BLaER1 treated with 17β-estradiol and CSF1 and Interleukin-3, amounts not matched to agents 10 nM and 100 nM (cell line): ENCODE results near the gene ADAMTSL1.

ENCODE experiments used
- H3K27ac ChIP-seq, 11 experiments: shearing (Covaris generic); formaldehyde crosslinking; 2 replicates each; pipeline ENCODE4 v1.8.1; 2022
- H3K27me3 ChIP-seq, 11 experiments: shearing (Covaris generic); formaldehyde crosslinking; 2 replicates each; pipeline ENCODE4 v1.8.1; 2022
- H3K36me3 ChIP-seq, 11 experiments: shearing (Covaris generic); formaldehyde crosslinking; 2 replicates each; pipeline ENCODE4 v1.8.1; 2022
- H3K4me1 ChIP-seq, 10 experiments: shearing (Covaris generic); formaldehyde crosslinking; 2 replicates each; pipeline ENCODE4 v1.8.1; 2022
- H3K4me2 ChIP-seq, 11 experiments: shearing (Covaris generic); formaldehyde crosslinking; 2 replicates each; pipeline ENCODE4 v1.8.1; 2022
- H3K4me3 ChIP-seq, 10 experiments: shearing (Covaris generic); formaldehyde crosslinking; 2 replicates each; pipeline ENCODE4 v1.8.1; 2022
- H3K9ac ChIP-seq, 11 experiments: shearing (Covaris generic); formaldehyde crosslinking; 2 replicates each; pipeline ENCODE4 v1.8.1; 2022
- H3K9me3 ChIP-seq, 11 experiments: shearing (Covaris generic); formaldehyde crosslinking; replicated peaks in 1 of 11; 2 replicates each; pipeline ENCODE4 v1.8.1; 2022
- H4K20me1 ChIP-seq, 11 experiments: shearing (Covaris generic); formaldehyde crosslinking; 2 replicates each; pipeline ENCODE4 v1.8.1; 2022
- Cebpa-rat ChIP-seq, 11 experiments: shearing (Covaris generic); IDR thresholded peaks; 2 replicates each; pipeline ENCODE4 v1.8.1; 2022

Gene ADAMTSL1

DNA sequence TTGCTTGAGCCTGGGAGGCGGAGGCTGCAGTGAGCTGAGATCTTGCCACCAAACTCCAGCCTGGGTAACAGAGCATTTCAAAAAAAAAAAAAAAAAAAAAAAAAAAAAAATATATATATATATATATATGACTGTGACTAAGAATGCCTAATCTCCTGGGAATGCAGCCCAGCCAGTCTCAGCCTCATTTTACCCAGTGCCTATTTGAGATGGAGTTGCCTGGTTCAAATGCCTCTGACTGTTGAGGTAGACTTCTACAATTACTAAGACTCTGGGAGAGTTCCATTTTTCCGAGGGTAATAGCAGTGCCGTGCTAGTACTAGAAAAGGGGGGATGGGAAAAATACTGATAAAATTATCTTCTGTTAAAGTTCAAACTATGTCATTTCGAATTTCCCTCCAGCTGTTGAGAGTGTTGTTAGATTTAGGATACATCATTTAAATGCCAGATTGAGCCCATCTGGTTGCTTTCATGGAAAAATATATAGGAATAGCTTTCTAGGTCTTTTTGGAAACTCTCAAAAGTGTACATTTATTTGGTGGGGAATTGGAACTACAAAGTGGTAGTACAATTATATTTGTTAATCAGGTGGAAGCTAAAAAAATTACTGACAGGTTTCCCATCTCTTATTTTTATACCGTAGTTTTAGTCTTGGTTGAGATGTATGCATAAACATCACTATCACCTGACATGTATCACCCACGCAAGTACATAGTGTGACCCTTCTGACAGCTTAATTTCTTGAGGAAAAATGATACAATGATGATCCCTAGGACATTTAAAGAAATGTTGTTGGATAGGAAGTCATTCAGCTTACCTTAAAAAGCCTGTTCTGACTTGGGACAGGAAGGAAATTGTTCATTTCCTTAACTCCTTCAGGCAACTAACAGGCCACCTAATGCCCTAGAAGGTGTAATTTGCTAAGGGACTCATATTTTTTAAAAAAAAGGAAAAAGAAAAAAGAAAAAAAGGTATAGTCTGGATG, 214.9 kb downstream of the ADAMTSL1 start:
- Histone ChIP-seq H3K4me1 (no peaks in the 10 kb centered on the region), H3K4me2 (no peak overlapping the region), H3K36me3 (no peaks in the 10 kb centered on the region), H4K20me1 (no peaks in the 10 kb centered on the region), H3K27me3 (no peaks in the 10 kb centered on the region), H3K9me3 (peaks cover 3 to 11% (median 4%) of the 10 kb centered on the region in 11 experiments), H3K27ac (no peak overlapping the region), H3K9ac (no peak overlapping the region), H3K4me3 (no peak overlapping the region)
- TF ChIP-seq Cebpa-rat (IDR thresholded peaks at IDR 0.05), result no peak

DNA sequence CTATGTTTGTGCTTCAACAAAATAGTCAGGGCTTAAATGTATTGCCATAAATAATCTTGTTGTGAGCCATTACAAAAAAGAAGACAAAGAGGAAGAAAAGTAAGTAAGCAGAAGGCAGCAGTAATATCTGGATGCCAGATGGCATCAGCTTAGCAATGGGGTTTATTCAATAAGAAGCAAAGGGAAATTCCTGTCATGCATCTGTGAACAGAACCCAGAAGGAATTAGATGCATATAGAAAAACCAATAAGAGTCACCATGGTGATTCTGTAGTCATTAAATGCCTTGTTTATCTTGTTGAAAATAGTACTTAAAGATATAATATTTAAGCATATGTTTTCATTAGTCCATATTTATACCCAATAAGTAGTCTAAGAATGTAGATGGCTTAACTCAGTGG, 216.0 kb downstream of the ADAMTSL1 start:
- no peak for TF ChIP-seq Cebpa-rat (IDR thresholded peaks at IDR 0.05)
- Histone ChIP-seq H3K4me2 (no peak overlapping the region), H3K27ac (no peak overlapping the region), H3K36me3 (0 out of 22 replicates have a peak, but pooled peaks cover 0 to 4% (median 0%) of the 10 kb centered on the region in 11 experiments), H4K20me1 (no peaks in the 10 kb centered on the region), H3K4me1 (no peaks in the 10 kb centered on the region), H3K9ac (no peak overlapping the region), H3K27me3 (no peaks in the 10 kb centered on the region), H3K9me3 (peaks cover 12 to 22% (median 15%) of the 10 kb centered on the region in 11 experiments), H3K4me3 (no peak overlapping the region)

DNA sequence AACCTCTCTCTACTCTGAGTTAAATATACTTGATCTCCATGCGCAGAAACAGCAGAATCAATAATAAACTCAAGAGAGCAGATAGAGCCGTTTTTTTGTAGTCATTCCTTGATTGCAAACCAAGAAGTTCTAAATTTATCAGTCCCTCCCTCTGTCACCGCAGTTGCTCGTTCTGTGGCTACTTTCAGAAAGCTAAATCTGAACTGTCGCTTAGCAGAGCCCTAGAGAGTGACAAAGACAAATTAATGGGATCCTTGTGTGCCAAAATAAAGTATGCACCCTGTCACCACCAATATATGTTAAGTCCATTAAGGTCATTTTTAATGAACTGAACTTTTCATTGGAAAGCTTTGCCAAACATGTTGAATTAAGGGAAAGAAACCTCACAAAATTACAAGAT, 218.3 kb downstream of the ADAMTSL1 start:
- no peak for TF ChIP-seq Cebpa-rat (IDR thresholded peaks at IDR 0.05)
- H3K4me2 ChIP-seq, result no peak overlapping the region
- H4K20me1 ChIP-seq, result no peaks in the 10 kb centered on the region
- 0 out of 22 replicates have a peak, but pooled peaks cover 0 to 4% (median 0%) of the 10 kb centered on the region in 11 experiments for H3K36me3 ChIP-seq
- no peaks in the 10 kb centered on the region for H3K4me1 ChIP-seq
- no peaks in the 10 kb centered on the region for H3K27me3 ChIP-seq
- H3K9me3 ChIP-seq, result peaks cover 23 to 38% (median 30%) of the 10 kb centered on the region in 11 experiments
- H3K27ac ChIP-seq, result no peak overlapping the region
- no peak overlapping the region for H3K4me3 ChIP-seq
- H3K9ac ChIP-seq, result no peak overlapping the region

DNA sequence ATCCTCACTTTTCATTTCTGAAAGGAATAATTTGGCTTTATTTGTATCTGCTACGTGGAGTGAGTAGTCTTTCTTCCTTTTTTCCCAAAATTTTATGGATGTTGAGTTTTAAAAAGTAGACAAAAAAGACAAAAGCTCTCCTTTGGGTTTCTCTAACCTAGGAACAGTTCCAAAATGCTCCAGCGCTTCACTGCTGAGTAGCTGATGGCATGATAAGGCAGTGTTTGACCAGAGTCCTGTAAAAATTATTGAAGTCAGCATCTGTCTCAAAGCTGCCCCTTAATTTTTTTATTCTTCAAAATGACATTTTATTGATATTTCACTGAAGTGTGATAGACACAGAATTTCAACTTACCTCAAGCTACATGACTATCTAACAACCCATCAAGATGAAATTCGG, 219.0 kb downstream of the ADAMTSL1 start:
- Histone ChIP-seq H3K36me3 (0 out of 22 replicates have a peak, but pooled peaks cover 0 to 4% (median 0%) of the 10 kb centered on the region in 11 experiments), H3K4me1 (no peaks in the 10 kb centered on the region), H4K20me1 (no peaks in the 10 kb centered on the region), H3K9me3 (peaks cover 23 to 38% (median 30%) of the 10 kb centered on the region in 11 experiments), H3K4me2 (no peak overlapping the region), H3K4me3 (no peak overlapping the region), H3K9ac (no peak overlapping the region), H3K27ac (no peak overlapping the region), H3K27me3 (no peaks in the 10 kb centered on the region)
- TF ChIP-seq Cebpa-rat (IDR thresholded peaks at IDR 0.05), result no peak

DNA sequence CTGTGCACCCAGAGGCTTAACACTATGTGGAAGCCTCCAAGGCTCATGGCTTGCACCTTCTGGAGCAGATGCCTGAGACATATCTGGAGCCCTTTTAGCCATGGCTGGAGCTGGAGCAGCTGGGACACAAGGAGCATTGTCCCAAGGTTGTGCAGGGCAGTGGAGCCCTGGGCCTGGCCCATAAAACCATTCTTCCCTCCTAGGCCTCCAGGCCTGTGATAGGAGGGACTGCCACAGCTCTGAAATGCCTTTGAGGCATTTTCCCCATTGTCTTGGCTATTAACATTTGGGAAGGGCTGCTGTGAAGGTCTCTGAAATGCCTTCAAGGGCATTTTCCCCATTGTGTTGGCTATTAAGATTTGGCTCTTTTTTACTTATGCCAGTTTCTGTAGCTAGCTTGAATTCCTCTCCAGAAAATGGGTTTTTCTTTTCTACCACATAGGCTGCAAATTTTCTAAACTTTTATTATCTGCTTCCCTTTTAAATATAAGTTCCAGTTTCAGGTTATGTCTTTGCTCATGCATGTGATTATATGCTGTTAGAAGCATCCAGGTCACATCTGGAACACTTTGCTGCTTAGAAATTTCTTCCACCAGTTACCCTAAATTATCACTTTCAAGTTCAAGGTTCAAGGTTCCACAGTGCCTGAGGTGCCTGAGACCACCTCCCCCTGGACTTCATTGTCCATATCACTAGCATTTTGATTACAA, 221.2 kb downstream of the ADAMTSL1 start:
- no peak overlapping the region for H3K9ac ChIP-seq
- no peak overlapping the region for H3K27ac ChIP-seq
- H3K4me2 ChIP-seq, result no peak overlapping the region
- H3K4me3 ChIP-seq, result no peak overlapping the region
- H3K4me1 ChIP-seq, result no peaks in the 10 kb centered on the region
- TF ChIP-seq Cebpa-rat (IDR thresholded peaks at IDR 0.05), result no peak
- H3K36me3 ChIP-seq, result 0 out of 22 replicates have a peak, but pooled peaks cover 0 to 4% (median 0%) of the 10 kb centered on the region in 11 experiments
- H3K27me3 ChIP-seq, result no peaks in the 10 kb centered on the region
- peaks cover 23 to 38% (median 30%) of the 10 kb centered on the region in 11 experiments for H3K9me3 ChIP-seq
- no peaks in the 10 kb centered on the region for H4K20me1 ChIP-seq

DNA sequence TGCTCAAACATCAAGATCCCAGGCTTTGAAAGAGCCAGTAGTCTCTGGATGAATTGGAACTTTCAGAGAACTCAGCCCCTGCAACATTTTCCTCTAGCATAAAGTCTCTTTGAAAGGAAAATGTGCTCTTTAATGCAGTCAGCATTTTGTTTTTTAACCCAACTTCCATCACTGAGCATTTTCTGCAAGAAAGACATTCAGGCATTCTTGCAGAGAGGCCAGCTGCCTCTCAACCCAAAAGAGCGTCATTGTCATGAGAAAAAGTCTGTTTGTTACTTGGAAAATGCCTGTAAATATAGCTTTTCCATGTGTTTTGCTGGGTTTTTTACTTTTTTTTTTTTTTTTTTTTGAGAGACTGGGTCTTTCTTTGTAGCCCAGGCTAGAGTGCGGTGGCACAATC, 225.0 kb downstream of the ADAMTSL1 start:
- H3K9me3 ChIP-seq, result peaks cover 20 to 30% (median 27%) of the 10 kb centered on the region in 11 experiments
- no peak overlapping the region for H3K4me3 ChIP-seq
- TF ChIP-seq Cebpa-rat (IDR thresholded peaks at IDR 0.05), result no peak
- H3K4me1 ChIP-seq, result no peaks in the 10 kb centered on the region
- no peak overlapping the region for H3K4me2 ChIP-seq
- H3K27ac ChIP-seq, result no peak overlapping the region
- no peaks in the 10 kb centered on the region for H4K20me1 ChIP-seq
- H3K9ac ChIP-seq, result no peak overlapping the region
- no peaks in the 10 kb centered on the region for H3K27me3 ChIP-seq
- H3K36me3 ChIP-seq, result 0 out of 22 replicates have a peak, but pooled peaks cover 0 to 4% (median 0%) of the 10 kb centered on the region in 11 experiments

DNA sequence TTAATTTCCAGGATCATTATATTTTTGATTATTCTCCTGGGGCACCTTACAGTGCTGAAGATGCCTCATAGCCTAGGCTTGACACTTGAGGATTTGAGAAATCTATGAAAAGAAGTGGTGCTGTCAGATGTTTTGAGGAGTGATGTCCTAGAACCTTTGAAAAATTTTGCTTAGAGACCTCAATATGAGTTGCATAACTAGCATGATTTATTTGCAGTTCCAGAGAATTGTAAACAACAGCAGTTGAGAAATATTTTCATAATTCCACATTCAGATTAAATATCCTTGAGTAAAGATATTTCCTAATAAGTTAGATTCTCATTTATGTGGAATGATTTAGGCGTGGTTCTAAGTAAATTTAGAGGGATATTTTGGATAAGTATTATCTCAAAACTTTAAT, 225.8 kb downstream of the ADAMTSL1 start:
- Histone ChIP-seq H3K4me2 (no peak overlapping the region), H3K36me3 (0 out of 22 replicates have a peak, but pooled peaks cover 0 to 2% (median 0%) of the 10 kb centered on the region in 11 experiments), H3K4me3 (no peak overlapping the region), H3K9me3 (peaks cover 12 to 22% (median 20%) of the 10 kb centered on the region in 11 experiments), H4K20me1 (no peaks in the 10 kb centered on the region), H3K4me1 (no peaks in the 10 kb centered on the region), H3K9ac (no peak overlapping the region), H3K27me3 (no peaks in the 10 kb centered on the region), H3K27ac (no peak overlapping the region)
- no peak for TF ChIP-seq Cebpa-rat (IDR thresholded peaks at IDR 0.05)

DNA sequence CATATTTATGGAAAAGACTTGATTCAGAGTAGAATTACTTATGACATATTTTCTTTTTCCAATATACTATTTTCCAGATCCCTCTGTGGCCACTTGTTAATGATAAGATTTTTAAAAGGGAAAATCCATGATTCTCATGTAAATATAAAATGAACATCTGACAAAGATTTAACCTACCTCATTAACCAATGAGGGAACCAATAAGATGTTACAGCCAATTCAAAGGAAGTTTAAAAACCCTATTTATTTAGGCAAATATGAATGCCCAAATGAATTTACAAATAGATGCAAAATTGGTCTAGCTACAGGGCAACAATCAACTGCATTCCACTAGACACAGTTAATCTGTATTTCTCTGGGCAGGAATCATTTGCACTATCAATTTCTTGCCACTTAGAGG, 226.8 kb downstream of the ADAMTSL1 start:
- H3K36me3 ChIP-seq, result no peaks in the 10 kb centered on the region
- no peak for TF ChIP-seq Cebpa-rat (IDR thresholded peaks at IDR 0.05)
- no peaks in the 10 kb centered on the region for H4K20me1 ChIP-seq

More for the DNA sequence above, 226.8 kb downstream of the ADAMTSL1 start:
- no peaks in the 10 kb centered on the region for H3K4me1 ChIP-seq
- H3K4me3 ChIP-seq, result no peak overlapping the region
- peaks cover 3 to 13% (median 10%) of the 10 kb centered on the region in 11 experiments; a peak in 20 of 22 replicates for H3K9me3 ChIP-seq
- H3K9ac ChIP-seq, result no peak overlapping the region
- no peak overlapping the region for H3K4me2 ChIP-seq
- no peak overlapping the region for H3K27ac ChIP-seq
- H3K27me3 ChIP-seq, result no peaks in the 10 kb centered on the region
